HS-27A (cell line): Measurements from ENCODE around the gene IL1R1.

Experiments used
- DNase-seq: peaks from one replicate; pipeline ENCODE4 v3.0.0-alpha.2; 2012; ENCODE audit warnings: low read depth, missing footprints

Gene IL1R1

GRCh38 chr2:102206666-102207341 is 64.3 kb downstream of the IL1R1 start:
- no peak for DNase-seq

GRCh38 chr2:102208774-102209173 is 66.2 kb downstream of the IL1R1 start:
- DNase-seq = no peak

GRCh38 chr2:102209474-102209873 is 66.9 kb downstream of the IL1R1 start:
- DNase-seq = no peak

- DNase-seq = no peak
Measured at GRCh38 chr2:102217032-102217431, 74.5 kb downstream of the IL1R1 start.

GRCh38 chr2:102224824-102225739 is 82.5 kb downstream of the IL1R1 start:
- no peak for DNase-seq

- DNase-seq = no peak
Measured at GRCh38 chr2:102226171-102226570, 83.6 kb downstream of the IL1R1 start.

- no peak for DNase-seq
Measured at GRCh38 chr2:102226612-102227391, 84.3 kb downstream of the IL1R1 start.

- no peak for DNase-seq
Measured at GRCh38 chr2:102229141-102229769, 86.7 kb downstream of the IL1R1 start.
